Measurements from ENCODE around the gene KRT6C. TPM values are rescaled to one million over a fixed set of nuclear protein-coding genes. Genes with fewer than 3 reads are reported as not detected.
"Not testable (repeated sequence)": the region's sequence is repeated elsewhere in the genome, so short reads cannot be mapped to it uniquely, and the experiment has no call there.

KRT6C gene
- total RNA-seq, 4 donors from 2014 or later: 99.0 to 3,532 (median 1,742) TPM

DNA sequence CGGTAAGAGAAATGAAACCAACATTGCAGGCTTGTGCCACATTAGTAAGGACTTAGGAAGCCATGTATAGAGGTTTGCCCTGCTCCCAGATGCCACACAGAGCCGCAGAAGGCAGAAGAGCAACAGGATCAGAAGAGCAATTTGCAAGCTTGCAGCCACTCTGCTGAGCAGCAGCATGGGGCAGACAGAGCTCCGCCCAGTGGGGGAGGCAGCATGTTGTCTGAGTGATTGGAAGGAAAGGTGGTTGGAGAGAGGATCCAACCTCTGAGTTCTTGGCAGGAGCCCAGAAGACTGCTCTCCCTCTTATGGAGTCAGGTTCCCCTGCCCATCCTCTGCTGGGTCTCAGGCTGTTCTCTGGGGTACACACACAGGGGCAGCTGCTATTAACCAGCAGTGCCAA, 21.8 kb upstream of the KRT6C start:
- TF ChIP-seq, protein P1, sequence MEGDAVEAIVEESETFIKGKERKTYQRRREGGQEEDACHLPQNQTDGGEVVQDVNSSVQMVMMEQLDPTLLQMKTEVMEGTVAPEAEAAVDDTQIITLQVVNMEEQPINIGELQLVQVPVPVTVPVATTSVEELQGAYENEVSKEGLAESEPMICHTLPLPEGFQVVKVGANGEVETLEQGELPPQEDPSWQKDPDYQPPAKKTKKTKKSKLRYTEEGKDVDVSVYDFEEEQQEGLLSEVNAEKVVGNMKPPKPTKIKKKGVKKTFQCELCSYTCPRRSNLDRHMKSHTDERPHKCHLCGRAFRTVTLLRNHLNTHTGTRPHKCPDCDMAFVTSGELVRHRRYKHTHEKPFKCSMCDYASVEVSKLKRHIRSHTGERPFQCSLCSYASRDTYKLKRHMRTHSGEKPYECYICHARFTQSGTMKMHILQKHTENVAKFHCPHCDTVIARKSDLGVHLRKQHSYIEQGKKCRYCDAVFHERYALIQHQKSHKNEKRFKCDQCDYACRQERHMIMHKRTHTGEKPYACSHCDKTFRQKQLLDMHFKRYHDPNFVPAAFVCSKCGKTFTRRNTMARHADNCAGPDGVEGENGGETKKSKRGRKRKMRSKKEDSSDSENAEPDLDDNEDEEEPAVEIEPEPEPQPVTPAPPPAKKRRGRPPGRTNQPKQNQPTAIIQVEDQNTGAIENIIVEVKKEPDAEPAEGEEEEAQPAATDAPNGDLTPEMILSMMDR (IDR thresholded peaks at IDR 0.05): no peak
- TF ChIP-seq POLR2A (IDR thresholded peaks at IDR 0.05): no peak
- Histone ChIP-seq H3K4me1 (peaks cover 30 to 52% (median 33%) of the 10 kb centered on the region in 3 donors), H3K27me3 (no peaks in the 10 kb centered on the region), H3K4me3 (no peak overlapping the region), H3K9me3 (no peaks in the 10 kb centered on the region), H3K36me3 (peaks cover 0 to 3% (median 0%) of the 10 kb centered on the region in 3 donors), H3K27ac (peak overlapping the region; percentile 35 to 81 (median 46))
- intact Hi-C loops (cut with DNase I): loop anchor here (10.0 kb wide), 1 partner anchor 101 kb away; no protein-coding TSS in a partner anchor
- no peak for DNase-seq
- 13 to 49% methylated on average over 3 of the region's 3 CpGs for WGBS, 2 donors

DNA sequence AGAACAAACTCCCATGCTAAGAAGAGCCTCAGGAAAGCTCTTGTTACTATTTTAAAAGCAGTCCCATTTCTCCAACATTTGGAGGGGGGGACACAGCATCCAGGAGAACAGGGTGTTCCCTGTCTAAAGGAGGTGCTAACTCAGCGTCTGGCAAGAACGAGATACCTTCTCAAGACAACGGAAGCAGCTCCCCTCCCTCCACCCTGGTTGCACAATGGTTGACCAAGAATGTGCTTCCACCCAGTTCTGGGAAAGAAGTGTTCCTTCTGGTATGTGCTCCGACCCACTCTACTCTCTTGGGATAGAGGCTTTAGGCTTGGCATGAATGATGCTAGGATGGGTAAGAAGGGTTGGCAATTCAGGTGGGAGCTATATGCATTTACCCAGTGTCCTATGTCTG, 20.9 kb upstream of the KRT6C start:
- H3K27me3 ChIP-seq: no peaks in the 10 kb centered on the region
- H3K27ac ChIP-seq: peak overlapping the region; percentile 35 to 81 (median 59)
- H3K36me3 ChIP-seq: peaks cover 0 to 10% (median 0%) of the 10 kb centered on the region in 3 donors
- no peaks in the 10 kb centered on the region for H3K9me3 ChIP-seq
- TF ChIP-seq POLR2A (IDR thresholded peaks at IDR 0.05): no peak
- TF ChIP-seq, protein P1 (IDR thresholded peaks at IDR 0.05): no peak
- H3K4me3 ChIP-seq: no peak overlapping the region
- DNase-seq: no peak
- H3K4me1 ChIP-seq: peaks cover 30 to 52% (median 33%) of the 10 kb centered on the region in 3 donors
- intact Hi-C loops (cut with DNase I): loop anchor here (10.0 kb wide), 1 partner anchor 100 kb away; no protein-coding TSS in a partner anchor
- 26 to 46% methylated on average over 4 of the region's 4 CpGs for WGBS, 2 donors

DNA sequence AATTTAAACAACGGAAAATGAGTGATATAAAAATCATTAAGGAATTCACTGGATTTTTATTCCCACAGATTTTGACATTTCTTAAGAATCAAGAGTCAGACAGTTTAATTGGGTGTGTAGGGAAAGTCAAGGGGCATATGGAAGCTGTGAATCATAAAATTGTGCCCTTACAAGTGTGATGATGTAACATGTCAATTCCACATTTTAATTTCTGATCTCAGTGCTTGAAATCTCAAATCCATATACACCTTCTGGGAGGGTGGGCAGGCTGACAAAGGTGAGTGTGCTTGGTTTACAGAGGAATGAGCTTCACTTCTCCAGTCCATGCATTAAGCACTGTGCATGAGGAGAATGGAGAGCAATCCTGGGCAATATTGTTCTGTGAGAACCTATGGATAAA, 20.5 kb upstream of the KRT6C start:
- Histone ChIP-seq H3K27me3 (no peaks in the 10 kb centered on the region), H3K9me3 (no peaks in the 10 kb centered on the region), H3K4me3 (no peak overlapping the region), H3K36me3 (peaks cover 0 to 14% (median 0%) of the 10 kb centered on the region in 3 donors), H3K27ac (peak overlapping the region; percentile 53 to 81 (median 72)), H3K4me1 (peaks cover 30 to 52% (median 33%) of the 10 kb centered on the region in 3 donors)
- TF ChIP-seq, protein P1 (IDR thresholded peaks at IDR 0.05): no peak
- no peak for TF ChIP-seq POLR2A (IDR thresholded peaks at IDR 0.05)
- no peak for DNase-seq
- WGBS, 2 donors: 50 to 76% methylated on average over 1 of the region's 1 CpG
- intact Hi-C loops (cut with DNase I): loop anchor here (10.0 kb wide), 1 partner anchor 99 kb away; no protein-coding TSS in a partner anchor

DNA sequence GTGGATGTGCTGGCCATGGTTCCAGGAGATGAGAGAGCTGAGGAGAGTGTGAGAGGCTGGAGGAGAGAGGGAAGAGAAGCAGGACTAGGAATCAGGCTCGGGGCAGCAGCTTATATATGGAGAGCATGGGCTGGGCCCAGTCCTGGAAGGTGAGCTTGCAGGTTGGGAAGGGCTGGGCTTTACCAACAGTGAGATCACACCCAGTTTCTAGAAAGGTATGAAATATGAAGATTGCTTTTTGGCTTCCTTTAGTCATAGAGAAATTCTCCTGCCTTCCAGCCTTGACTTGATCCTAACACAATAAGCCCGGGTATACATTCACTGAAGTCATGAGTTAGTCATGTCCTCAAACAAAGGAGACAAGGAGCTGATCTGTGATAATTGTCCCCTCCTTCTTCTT, 19.6 kb upstream of the KRT6C start, which contains the start of gene KRT6A:
KRT6A (minus strand) TSS at position 86 of the 400 bp plus-strand sequence; CDS start at position 17, 69 bp downstream.
- Histone ChIP-seq H3K27me3 (no peaks in the 10 kb centered on the region), H3K27ac (peak within 1 kb of the TSS; percentile 65 to 81 (median 80)), H3K9me3 (no peaks in the 10 kb centered on the region), H3K36me3 (peaks cover 0 to 23% (median 0%) of the 10 kb centered on the region in 3 donors), H3K4me1 (peaks cover 30 to 52% (median 33%) of the 10 kb centered on the region in 3 donors), H3K4me3 (peak within 1 kb of the TSS; percentile 35 to 61 (median 42))
- intact Hi-C loops (cut with DNase I): loop anchor here (10.0 kb wide), 1 partner anchor 98 kb away; no protein-coding TSS in a partner anchor
- WGBS, 2 donors: 25 to 35% methylated on average over 2 of the region's 2 CpGs
- TF ChIP-seq, protein P1 (IDR thresholded peaks at IDR 0.05): no peak
- TF ChIP-seq POLR2A (IDR thresholded peaks at IDR 0.05): peak in 1 of 4 donors; percentile 57
- DNase-seq: no peak

DNA sequence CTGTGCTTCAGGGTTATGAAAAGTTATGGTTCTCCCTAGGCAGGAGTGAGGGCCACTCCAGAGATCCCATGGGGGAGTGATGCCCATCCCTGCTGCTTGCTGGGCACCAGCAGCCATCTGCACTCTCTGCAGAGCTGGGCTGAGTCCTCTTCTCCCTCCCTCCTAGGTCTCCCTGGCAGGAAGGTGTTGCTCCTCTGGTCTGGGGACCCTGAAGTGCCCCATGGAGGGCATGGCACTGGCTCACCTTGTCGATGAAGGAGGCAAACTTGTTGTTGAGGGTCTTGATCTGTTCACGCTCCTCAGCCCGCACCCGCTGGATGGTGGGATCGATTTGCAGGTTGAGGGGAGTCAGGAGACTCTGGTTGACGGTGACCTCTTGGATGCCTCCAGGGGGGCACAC, 18.8 kb upstream of the KRT6C start:
- not testable (repeated sequence) for DNase-seq, H3K27me3 ChIP-seq, H3K9me3 ChIP-seq
- peak overlapping the region; percentile 35 to 61 (median 42) for H3K4me3 ChIP-seq
- peaks cover 0 to 31% (median 0%) of the 10 kb centered on the region in 3 donors for H3K36me3 ChIP-seq
- peaks cover 30 to 52% (median 33%) of the 10 kb centered on the region in 3 donors for H3K4me1 ChIP-seq
- WGBS, 2 donors: no CpG with 5 or more reads among the region's 6 CpGs
- intact Hi-C loops (cut with DNase I): loop anchor here (10.0 kb wide), 1 partner anchor 98 kb away; no protein-coding TSS in a partner anchor
- peak overlapping the region; percentile 62 to 81 (median 74) for H3K27ac ChIP-seq

All from esophagus squamous epithelium (tissue), 5 donors.